ENCODE results near the gene PGK1. TPM values are rescaled to one million over a fixed set of nuclear protein-coding genes. Genes with fewer than 3 reads are reported as not detected.
"Not testable (repeated sequence)": the region's sequence is repeated elsewhere in the genome, so short reads cannot be mapped to it uniquely, and the experiment has no call there.

Gene PGK1
- total RNA-seq, 1 experiment from 2014 or later, result 663 TPM

DNA sequence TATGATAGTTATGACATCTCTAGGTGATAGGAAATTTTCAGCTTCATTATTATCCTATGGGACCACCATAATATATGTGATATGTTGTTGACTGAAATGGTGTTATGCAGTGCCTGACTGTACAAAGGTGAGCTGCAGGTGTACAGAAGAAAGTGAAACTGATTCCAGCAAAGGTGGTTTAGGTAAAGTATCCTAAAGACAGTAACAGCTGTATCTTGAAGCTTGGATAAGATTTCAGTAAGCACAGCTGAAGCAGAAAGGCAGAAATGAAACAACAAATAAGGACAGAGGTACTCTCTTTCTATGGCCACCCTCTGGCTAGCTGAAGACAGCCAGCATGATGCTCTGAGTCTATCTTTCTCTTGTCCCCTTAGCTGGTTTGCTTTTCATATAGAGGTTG lies 30.0 kb upstream of the PGK1 start:
- Histone ChIP-seq H3K4me3 (ENCODE audit: low read length) (no peak overlapping the region), H3K4me1 (ENCODE audit: insufficient read depth, low read length) (no peaks in the 10 kb centered on the region), H3K27ac (ENCODE audit: low read length) (no peak overlapping the region), H4K20me1 (ENCODE audit: low read length) (no peaks in the 10 kb centered on the region), H2AFZ (ENCODE audit: low read length) (no peak overlapping the region), H3K9me3 (ENCODE audit: low read length) (peaks cover 4% of the 10 kb centered on the region; the same call in 1 of the 2 replicates), H3K9ac (ENCODE audit: low read length) (no peak overlapping the region), H3F3A (ENCODE audit: low read length, unreplicated experiment) (no peaks in the 10 kb centered on the region), H3K79me2 (ENCODE audit: low read length) (no peaks in the 10 kb centered on the region), H3K4me2 (ENCODE audit: low read length) (no peak overlapping the region), H3K9me2 (replicated peaks; ENCODE audit: low read length) (no peaks in the 10 kb centered on the region), H3K27me3 (ENCODE audit: low read length) (no peaks in the 10 kb centered on the region), H3K36me3 (ENCODE audit: low read depth, low read length) (no peaks in the 10 kb centered on the region)
- DNase-seq (no peak), ATAC-seq (no peak)
- CTCF ChIA-PET, result no interaction called here
- TF ChIP-seq, protein P1, sequence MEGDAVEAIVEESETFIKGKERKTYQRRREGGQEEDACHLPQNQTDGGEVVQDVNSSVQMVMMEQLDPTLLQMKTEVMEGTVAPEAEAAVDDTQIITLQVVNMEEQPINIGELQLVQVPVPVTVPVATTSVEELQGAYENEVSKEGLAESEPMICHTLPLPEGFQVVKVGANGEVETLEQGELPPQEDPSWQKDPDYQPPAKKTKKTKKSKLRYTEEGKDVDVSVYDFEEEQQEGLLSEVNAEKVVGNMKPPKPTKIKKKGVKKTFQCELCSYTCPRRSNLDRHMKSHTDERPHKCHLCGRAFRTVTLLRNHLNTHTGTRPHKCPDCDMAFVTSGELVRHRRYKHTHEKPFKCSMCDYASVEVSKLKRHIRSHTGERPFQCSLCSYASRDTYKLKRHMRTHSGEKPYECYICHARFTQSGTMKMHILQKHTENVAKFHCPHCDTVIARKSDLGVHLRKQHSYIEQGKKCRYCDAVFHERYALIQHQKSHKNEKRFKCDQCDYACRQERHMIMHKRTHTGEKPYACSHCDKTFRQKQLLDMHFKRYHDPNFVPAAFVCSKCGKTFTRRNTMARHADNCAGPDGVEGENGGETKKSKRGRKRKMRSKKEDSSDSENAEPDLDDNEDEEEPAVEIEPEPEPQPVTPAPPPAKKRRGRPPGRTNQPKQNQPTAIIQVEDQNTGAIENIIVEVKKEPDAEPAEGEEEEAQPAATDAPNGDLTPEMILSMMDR (conservative IDR thresholded peaks at IDR 0.05; ENCODE audit: low read depth, low read length), result no peak
- TF ChIP-seq EZH2phosphoT487 (IDR thresholded peaks at IDR 0.05; ENCODE audit: borderline replicate concordance, low read length) (no peak), EZH2 (IDR thresholded peaks at IDR 0.05; ENCODE audit: low read length, unreplicated experiment) (no peak)
- intact Hi-C loops (cut with micrococcal nuclease), result no loop called here
- BruUV-seq (replicated peaks), result no TSS peak
- POLR2A ChIA-PET (ENCODE audit: unreplicated experiment), result interaction anchor here (0.5 kb wide), 1 partner anchor 163 kb away, joined by 3 read pairs; no protein-coding TSS in a partner anchor

DNA sequence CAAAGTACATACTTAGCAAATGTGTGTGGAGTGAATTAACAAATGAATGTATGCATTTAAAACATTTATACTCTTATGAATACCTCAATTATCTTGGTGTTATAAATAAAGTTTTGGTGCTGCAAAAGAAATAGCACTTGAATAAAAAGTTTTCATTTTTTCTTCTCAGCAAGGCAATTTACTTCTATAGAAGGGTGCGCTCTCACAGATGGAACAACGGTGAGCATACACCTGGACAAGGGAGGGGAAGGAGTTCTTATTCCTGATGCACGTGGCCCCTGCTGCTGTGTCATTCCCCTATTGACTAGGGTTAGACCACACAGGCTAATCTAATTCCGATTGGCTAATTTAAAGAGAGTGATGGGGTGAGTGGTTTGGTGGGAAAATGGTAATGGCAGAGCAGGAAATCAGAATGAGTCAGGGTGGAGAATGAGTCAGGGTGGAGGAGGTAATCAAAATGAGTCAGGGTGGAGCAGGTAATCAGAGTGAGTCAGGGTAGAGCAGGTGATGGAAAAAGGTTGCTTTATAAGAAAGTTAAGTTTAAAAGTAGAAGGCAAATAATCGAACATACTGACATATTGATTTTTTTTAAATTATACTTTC lies 28.2 kb upstream of the PGK1 start:
- DNase-seq, result peak; percentile 22
- TF ChIP-seq, protein P1 (conservative IDR thresholded peaks at IDR 0.05; ENCODE audit: low read depth, low read length), result no peak
- TF ChIP-seq EZH2 (IDR thresholded peaks at IDR 0.05; ENCODE audit: low read length, unreplicated experiment) (no peak), EZH2phosphoT487 (IDR thresholded peaks at IDR 0.05; ENCODE audit: borderline replicate concordance, low read length) (no peak)
- BruUV-seq (replicated peaks), result no TSS peak

DNA sequence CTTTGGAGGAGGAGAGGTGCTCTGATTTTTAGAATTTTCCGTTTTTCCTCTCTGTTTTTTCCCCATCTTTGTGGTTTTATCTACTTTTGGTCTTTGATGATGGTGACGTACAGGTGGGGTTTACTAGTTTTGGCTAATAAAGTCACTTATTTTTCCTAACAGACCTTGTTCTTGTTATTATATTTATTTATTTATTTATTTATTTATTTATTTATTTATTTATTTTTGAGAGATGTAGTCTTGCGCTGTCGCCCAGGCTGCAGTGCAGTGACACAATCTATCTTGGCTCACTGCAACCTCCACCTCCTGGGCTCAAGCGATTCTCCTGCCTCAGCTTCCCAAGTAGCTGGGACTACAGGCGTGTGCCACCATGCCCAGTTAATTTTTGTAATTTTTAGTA lies 22.6 kb upstream of the PGK1 start:
- H3F3A ChIP-seq (ENCODE audit: low read length, unreplicated experiment); DNase-seq; H2AFZ ChIP-seq (ENCODE audit: low read length); H4K20me1 ChIP-seq (ENCODE audit: low read length); H3K4me3 ChIP-seq (ENCODE audit: low read length); H3K36me3 ChIP-seq (ENCODE audit: low read depth, low read length); H3K27me3 ChIP-seq (ENCODE audit: low read length); POLR2A ChIA-PET (ENCODE audit: unreplicated experiment); H3K9ac ChIP-seq (ENCODE audit: low read length); H3K27ac ChIP-seq (ENCODE audit: low read length); intact Hi-C loops (cut with micrococcal nuclease); BruUV-seq (replicated peaks); H3K4me1 ChIP-seq (ENCODE audit: insufficient read depth, low read length); CTCF ChIA-PET; H3K79me2 ChIP-seq (ENCODE audit: low read length); H3K9me3 ChIP-seq (ENCODE audit: low read length); H3K9me2 ChIP-seq (replicated peaks; ENCODE audit: low read length); ATAC-seq; H3K4me2 ChIP-seq (ENCODE audit: low read length): not testable (repeated sequence)

More for the DNA sequence above, 28.2 kb upstream of the PGK1 start:
- Histone ChIP-seq H3K9me3 (ENCODE audit: low read length) (peaks cover 4% of the 10 kb centered on the region; the same call in 1 of the 2 replicates), H4K20me1 (ENCODE audit: low read length) (no peaks in the 10 kb centered on the region), H3K4me3 (ENCODE audit: low read length) (no peak overlapping the region), H3K4me2 (ENCODE audit: low read length) (no peak overlapping the region), H3K4me1 (ENCODE audit: insufficient read depth, low read length) (no peaks in the 10 kb centered on the region), H3K79me2 (ENCODE audit: low read length) (no peaks in the 10 kb centered on the region), H3K9ac (ENCODE audit: low read length) (no peak overlapping the region), H3K27me3 (ENCODE audit: low read length) (no peaks in the 10 kb centered on the region), H3F3A (ENCODE audit: low read length, unreplicated experiment) (no peaks in the 10 kb centered on the region), H3K27ac (ENCODE audit: low read length) (no peak overlapping the region), H3K36me3 (ENCODE audit: low read depth, low read length) (no peaks in the 10 kb centered on the region), H3K9me2 (replicated peaks; ENCODE audit: low read length) (no peaks in the 10 kb centered on the region), H2AFZ (ENCODE audit: low read length) (no peak overlapping the region)
- ATAC-seq, result no peak
- CTCF ChIA-PET, result no interaction called here
- POLR2A ChIA-PET (ENCODE audit: unreplicated experiment), result no interaction called here
- intact Hi-C loops (cut with micrococcal nuclease), result no loop called here
